HepG2 (cell line): ENCODE data around the gene DOCK11. TPM values are rescaled to one million over a fixed set of nuclear protein-coding genes. Genes with fewer than 3 reads are reported as not detected.

Experiments
- ATAC-seq: fragments of 200-7000 bp; cut with Tn5 transposase; 3 replicates; pipeline ENCODE4 v1.9.1; 2020; ENCODE audit warnings: mild to moderate bottlenecking, moderate library complexity
- BruUV-seq: library from RNA; stranded (reverse); fragments of 400-500 nt; replicated peaks from 2 replicates; lab custom pipeline; 2021; lab: Mats Ljungman, UMichigan
- CTCF ChIA-PET: fragments of 300-600 bp; formaldehyde crosslinking; extraction: SDS; loops from one replicate; lab custom pipeline; 2021; ENCODE audit warnings: low total read pairs, inconsistent platforms, low intra/inter-chr PET ratio; lab: Yijun Ruan, JAX
- POLR2A ChIA-PET: fragments of 350-600 bp; sonication (Branson Sonifier 250); formaldehyde crosslinking; loops from one replicate; lab custom pipeline; 2020; ENCODE audit warnings: antibody characterized with exemption, inconsistent platforms; lab: Yijun Ruan, JAX
- DNase-seq: peaks from one replicate; pipeline ENCODE4 v3.0.0-alpha.2; 2015; ENCODE audit warnings: low spot score
- FAIRE-seq: peaks from 3 replicates; lab custom pipeline; 2011; peaks lifted over from hg19 to GRCh38; lab: Jason Lieb, UNC
- H2AFZ ChIP-seq: one replicate; pipeline ENCODE4 v1.6.1; 2011; ENCODE audit warnings: low read length, inconsistent platforms
- H3K27ac ChIP-seq: fragments of 300-600 bp; 3 replicates; pipeline ENCODE4 v1.8.0; 2011; ENCODE audit warnings: mixed run types, mild to moderate bottlenecking, mixed read lengths, low read length, inconsistent platforms; ENCODE audit not compliant: insufficient read depth; ENCODE audit errors: extremely low read length
- H3K27me3 ChIP-seq, 2 experiments: fragments of 200-600 bp in 1 of 2; 2 replicates in 1 of 2; 3 replicates in 1 of 2; pipeline versions ENCODE4 v1.6.0 to v1.8.0; 2011; ENCODE audit warnings: low read length in 2 of 2, mild to moderate bottlenecking in 2 of 2, moderate library complexity in 2 of 2, inconsistent platforms in 1 of 2; ENCODE audit not compliant: insufficient read depth in 2 of 2, control insufficient read depth in 1 of 2
- H3K36me3 ChIP-seq, 2 experiments: fragments of 200-600 bp in 1 of 2; replicated peaks in 1 of 2; 2 replicates in 1 of 2; 3 replicates in 1 of 2; pipeline versions ENCODE4 v1.5.1 to v1.8.0; 2011; ENCODE audit warnings: low read length in 2 of 2, inconsistent platforms in 1 of 2; ENCODE audit not compliant: insufficient read depth in 2 of 2, control insufficient read depth in 1 of 2
- H3K4me1 ChIP-seq: 2 replicates; pipeline ENCODE4 v1.5.1; 2012; ENCODE audit warnings: low read length, inconsistent platforms; ENCODE audit not compliant: insufficient read depth
- H3K4me2 ChIP-seq: 2 replicates; pipeline ENCODE4 v1.6.0; 2011; ENCODE audit warnings: low read depth, low read length, inconsistent platforms
- H3K4me3 ChIP-seq, 3 experiments: fragments of 200-600 bp in 1 of 3; sonication (generic), shearing (Covaris generic) in 1 of 3; replicated peaks in 1 of 3; 2 replicates each; pipeline ENCODE4 v1.5.1; 2011 to 2016; ENCODE audit warnings: low read length in 3 of 3, inconsistent platforms in 2 of 3, low read depth in 2 of 3, mild to moderate bottlenecking in 2 of 3, control low read depth in 1 of 3, mixed read lengths in 1 of 3; ENCODE audit not compliant: insufficient read depth in 1 of 3
- H3K79me2 ChIP-seq: one replicate; pipeline ENCODE4 v1.6.1; 2011; ENCODE audit warnings: low read length, inconsistent platforms; ENCODE audit not compliant: insufficient read depth
- H3K9ac ChIP-seq: 2 replicates; pipeline ENCODE4 v1.6.0; 2011; ENCODE audit warnings: mild to moderate bottlenecking, low read depth, low read length, inconsistent platforms; ENCODE audit not compliant: insufficient read depth
- H3K9me3 ChIP-seq: 2 replicates; pipeline ENCODE4 v1.5.1; 2012; ENCODE audit warnings: mild to moderate bottlenecking, low read length
- H4K20me1 ChIP-seq: 2 replicates; pipeline ENCODE4 v1.6.0; 2011; ENCODE audit warnings: inconsistent platforms, mild to moderate bottlenecking, low read length, moderate library complexity; ENCODE audit not compliant: insufficient read depth
- FLYWCH1 ChIP-seq: sonication (generic); formaldehyde crosslinking; IDR thresholded peaks from 2 replicates; pipeline ENCODE4 v1.8.1; 2023; ENCODE audit warnings: mild to moderate bottlenecking, missing genetic modification reagents
- HNRNPK ChIP-seq: fragments of 200-400 bp; formaldehyde crosslinking; IDR thresholded peaks from 2 replicates; pipeline ENCODE4 v1.6.1; 2018; ENCODE audit warnings: low read length, low read depth, moderate library complexity, mild to moderate bottlenecking; ENCODE audit not compliant: poor library complexity, severe bottlenecking
- KLF12 ChIP-seq: sonication (generic); formaldehyde crosslinking; IDR thresholded peaks from 2 replicates; pipeline ENCODE4 v1.4.0; 2020; ENCODE audit warnings: missing genetic modification reagents, borderline replicate concordance
- REXO4 ChIP-seq: sonication (generic); formaldehyde crosslinking; IDR thresholded peaks from 2 replicates; pipeline ENCODE4 v1.8.0; 2022; ENCODE audit warnings: missing genetic modification reagents, mild to moderate bottlenecking, borderline replicate concordance
- SAP130 ChIP-seq: IDR thresholded peaks from 2 replicates; pipeline ENCODE4 v1.6.1; 2016; ENCODE audit warnings: low read depth
- SETDB1 ChIP-seq: sonication (generic); formaldehyde crosslinking; IDR thresholded peaks from 2 replicates; pipeline ENCODE4 v1.5.1; 2020; ENCODE audit warnings: missing genetic modification reagents, mild to moderate bottlenecking, borderline replicate concordance
- XRCC5 ChIP-seq: fragments of 200-400 bp; formaldehyde crosslinking; optimal IDR thresholded peaks from 2 replicates; pipeline ENCODE3; 2017; ENCODE audit warnings: mild to moderate bottlenecking, low read length
- ZBTB1 ChIP-seq: sonication (generic); formaldehyde crosslinking; IDR thresholded peaks from 2 replicates; pipeline ENCODE4 v1.4.0; 2020; ENCODE audit warnings: missing genetic modification reagents, borderline replicate concordance
- ZNF510 ChIP-seq: sonication (generic); formaldehyde crosslinking; IDR thresholded peaks from 2 replicates; pipeline ENCODE4 v1.4.0; 2020; ENCODE audit warnings: low read depth, mild to moderate bottlenecking, missing genetic modification reagents
- ZNF570 ChIP-seq: sonication (generic); formaldehyde crosslinking; IDR thresholded peaks from 2 replicates; pipeline ENCODE4 v1.4.0; 2020; ENCODE audit warnings: mild to moderate bottlenecking, missing genetic modification reagents, borderline replicate concordance
- WGBS: methylation state at CpG from one replicate; pipeline ENCODE4 v1.1.6; 2017; ENCODE audit warnings: low lambda C conversion rate; 5-methylcytosine and 5-hydroxymethylcytosine counted together
- in situ Hi-C: cut with HindIII; loops from 2 replicates; pipeline ENCODE4 v1.10.0; 2017; ENCODE audit warnings: low pct_unique_long_range_greater_than_20kb; ENCODE audit not compliant: extremely low pct_ligation_motif_present
- intact Hi-C: fragments of 100-400 bp; cut with micrococcal nuclease; formaldehyde crosslinking; loops from one replicate; pipeline ENCODE4 v1.10.0; 2022; ENCODE audit not compliant: unreplicated experiment
- polyA plus RNA-seq, 8 experiments: library from polyadenylated mRNA; depleted of rRNA in 3 of 8; stranded (reverse) in 7 of 8; unstranded in 1 of 8; fragments of >200 nt; fragmentation: Illumina TruSeq in 4 of 8; extraction: Trizol in 4 of 8; gene quantifications; 2 replicates each; pipeline versions ENCODE4 v1.2.1 to v1.2.3, GENCODE V29; 2011 to 2016; ENCODE audit warnings: low read depth in 4 of 8, missing spikeins in 1 of 8, mixed read lengths in 1 of 8; ENCODE audit not compliant: insufficient read depth in 1 of 8
- total RNA-seq, 5 experiments: library from RNA; depleted of rRNA; stranded (reverse); fragments of >200 nt; fragmentation: Illumina TruSeq; extraction: Trizol; gene quantifications; 2 replicates each; pipeline ENCODE4 v1.2.3, GENCODE V29; 2016; ENCODE audit warnings: low read depth in 1 of 5
- TF ChIP-seq, protein P1 (sequence below): sonication (generic); formaldehyde crosslinking; IDR thresholded peaks from 2 replicates; pipeline ENCODE4 v1.5.1; 2020; ENCODE audit warnings: missing genetic modification reagents, mild to moderate bottlenecking, borderline replicate concordance
- TF ChIP-seq, protein P2 (sequence below): IDR thresholded peaks from 2 replicates; pipeline ENCODE4 v1.6.1; 2016; ENCODE audit warnings: control low read depth
- TF ChIP-seq, protein P3 (sequence below): fragments of 450-650 bp; IDR thresholded peaks from 2 replicates; pipeline ENCODE4 v1.6.1; 2017

Gene DOCK11
- total and polyA plus RNA-seq, 2 of the 13 experiments (the other 11 are each of a cell fraction or from before 2014, with no cell fraction given): 0.02 to 0.12 TPM

DNA sequence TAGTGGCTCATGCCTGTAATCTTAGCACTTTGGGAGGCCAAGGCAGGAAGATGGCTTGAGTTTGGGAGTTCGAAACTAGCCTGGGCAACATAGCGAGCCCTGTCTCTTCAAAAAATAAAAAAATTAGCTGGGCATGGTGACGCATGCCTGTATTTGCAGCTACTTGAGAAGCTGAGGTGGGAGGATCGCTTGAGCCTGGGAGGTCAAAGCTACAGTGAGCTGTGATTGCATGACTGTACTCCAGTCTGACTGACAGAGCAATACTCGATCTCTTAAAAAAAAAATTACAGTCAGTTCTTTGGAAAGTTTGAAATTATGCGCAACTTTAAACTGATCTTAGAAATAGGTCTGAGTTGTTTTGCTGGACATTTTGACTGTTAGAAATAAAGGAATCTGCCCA lies 55.8 kb downstream of the DOCK11 start:
- Histone ChIP-seq H3K27me3 (no peaks in the 10 kb centered on the region), H3K36me3 (no peaks in the 10 kb centered on the region), H3K4me1 (no peaks in the 10 kb centered on the region), H4K20me1 (no peaks in the 10 kb centered on the region), H3K9me3 (no peaks in the 10 kb centered on the region), H2AFZ (no peak overlapping the region), H3K79me2 (no peaks in the 10 kb centered on the region), H3K27ac (no peak overlapping the region), H3K9ac (no peak overlapping the region), H3K4me3 (no peak overlapping the region), H3K4me2 (no peak overlapping the region)
- ChIA-PET CTCF (no interaction called here), POLR2A (no interaction called here)
- no peak for ATAC-seq
- in situ Hi-C loops: no loop called here
- intact Hi-C loops: no loop called here
- no peak for DNase-seq
- TF ChIP-seq REXO4 (CRISPR knock-in tag): no peak
- TF ChIP-seq ZNF570 (CRISPR knock-in tag): no peak
- TF ChIP-seq ZNF510 (CRISPR knock-in tag): no peak
- TF ChIP-seq ZBTB1: no peak
- no peak for TF ChIP-seq KLF12 (CRISPR knock-in tag)
- no peak for TF ChIP-seq XRCC5
- TF ChIP-seq, protein P1, sequence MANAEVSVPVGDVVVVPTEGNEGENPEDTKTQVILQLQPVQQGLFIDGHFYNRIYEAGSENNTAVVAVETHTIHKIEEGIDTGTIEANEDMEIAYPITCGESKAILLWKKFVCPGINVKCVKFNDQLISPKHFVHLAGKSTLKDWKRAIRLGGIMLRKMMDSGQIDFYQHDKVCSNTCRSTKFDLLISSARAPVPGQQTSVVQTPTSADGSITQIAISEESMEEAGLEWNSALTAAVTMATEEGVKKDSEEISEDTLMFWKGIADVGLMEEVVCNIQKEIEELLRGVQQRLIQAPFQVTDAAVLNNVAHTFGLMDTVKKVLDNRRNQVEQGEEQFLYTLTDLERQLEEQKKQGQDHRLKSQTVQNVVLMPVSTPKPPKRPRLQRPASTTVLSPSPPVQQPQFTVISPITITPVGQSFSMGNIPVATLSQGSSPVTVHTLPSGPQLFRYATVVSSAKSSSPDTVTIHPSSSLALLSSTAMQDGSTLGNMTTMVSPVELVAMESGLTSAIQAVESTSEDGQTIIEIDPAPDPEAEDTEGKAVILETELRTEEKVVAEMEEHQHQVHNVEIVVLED: no peak
- TF ChIP-seq, protein P2, sequence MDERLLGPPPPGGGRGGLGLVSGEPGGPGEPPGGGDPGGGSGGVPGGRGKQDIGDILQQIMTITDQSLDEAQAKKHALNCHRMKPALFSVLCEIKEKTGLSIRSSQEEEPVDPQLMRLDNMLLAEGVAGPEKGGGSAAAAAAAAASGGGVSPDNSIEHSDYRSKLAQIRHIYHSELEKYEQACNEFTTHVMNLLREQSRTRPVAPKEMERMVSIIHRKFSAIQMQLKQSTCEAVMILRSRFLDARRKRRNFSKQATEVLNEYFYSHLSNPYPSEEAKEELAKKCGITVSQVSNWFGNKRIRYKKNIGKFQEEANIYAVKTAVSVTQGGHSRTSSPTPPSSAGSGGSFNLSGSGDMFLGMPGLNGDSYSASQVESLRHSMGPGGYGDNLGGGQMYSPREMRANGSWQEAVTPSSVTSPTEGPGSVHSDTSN (CRISPR knock-in tag): no peak
- TF ChIP-seq SAP130 (CRISPR knock-in tag): no peak
- no peak for TF ChIP-seq FLYWCH1 (CRISPR knock-in tag)
- no peak for TF ChIP-seq SETDB1
- no peak for TF ChIP-seq HNRNPK
- TF ChIP-seq, protein P3, sequence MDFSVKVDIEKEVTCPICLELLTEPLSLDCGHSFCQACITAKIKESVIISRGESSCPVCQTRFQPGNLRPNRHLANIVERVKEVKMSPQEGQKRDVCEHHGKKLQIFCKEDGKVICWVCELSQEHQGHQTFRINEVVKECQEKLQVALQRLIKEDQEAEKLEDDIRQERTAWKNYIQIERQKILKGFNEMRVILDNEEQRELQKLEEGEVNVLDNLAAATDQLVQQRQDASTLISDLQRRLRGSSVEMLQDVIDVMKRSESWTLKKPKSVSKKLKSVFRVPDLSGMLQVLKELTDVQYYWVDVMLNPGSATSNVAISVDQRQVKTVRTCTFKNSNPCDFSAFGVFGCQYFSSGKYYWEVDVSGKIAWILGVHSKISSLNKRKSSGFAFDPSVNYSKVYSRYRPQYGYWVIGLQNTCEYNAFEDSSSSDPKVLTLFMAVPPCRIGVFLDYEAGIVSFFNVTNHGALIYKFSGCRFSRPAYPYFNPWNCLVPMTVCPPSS: no peak
- no TSS peak for BruUV-seq
- FAIRE-seq: no peak
- WGBS: 59% methylated on average over 6 of the region's 6 CpGs
